ENCODE data around the gene NDUFAF7. TPM values are rescaled to one million over a fixed set of nuclear protein-coding genes. Genes with fewer than 3 reads are reported as not detected.
"Not testable (repeated sequence)": the region's sequence is repeated elsewhere in the genome, so short reads cannot be mapped to it uniquely, and the experiment has no call there.

The NDUFAF7 gene
- total and polyA plus RNA-seq, 10 donors = 11.4 to 27.2 (median 20.2) TPM

- H3K4me1 ChIP-seq = peaks cover 0 to 4% (median 0%) of the 10 kb centered on the region in 6 donors
- H3K27ac ChIP-seq = no peak overlapping the region
- 92 to 97% (median 94%) methylated on average over 5 of the region's 5 CpGs for WGBS, 5 donors
- H3K36me3 ChIP-seq = peaks cover 13 to 100% (median 83%) of the 10 kb centered on the region in 6 donors
- H3K9me3 ChIP-seq = peaks cover 0 to 54% (median 39%) of the 10 kb centered on the region in 8 donors
- H3K4me3 ChIP-seq = no peak overlapping the region
- intact Hi-C loops (cut with DNase I; ENCODE audit: low total_unique reads) = no loop called here
- TF ChIP-seq POLR2A (IDR thresholded peaks at IDR 0.05) = no peak
- TF ChIP-seq CTCF (IDR thresholded peaks at IDR 0.05 in 8 of 11, conservative IDR thresholded peaks at IDR 0.05 in 3 of 11) = no peak
- no peak for TF ChIP-seq POLR2AphosphoS5 (IDR thresholded peaks at IDR 0.05)
- H3K27me3 ChIP-seq (replicated peaks in 1 of 7) = no peaks in the 10 kb centered on the region
- no peak for DNase-seq
Observed at GRCh38 chr2:37205689-37206341, 25.6 kb upstream of the NDUFAF7 start.

GRCh38 chr2:37206760-37207159 is 24.7 kb upstream of the NDUFAF7 start:
- H3K4me3 ChIP-seq; DNase-seq; H3K27me3 ChIP-seq (replicated peaks in 1 of 7); H3K4me1 ChIP-seq; H3K27ac ChIP-seq; intact Hi-C loops (cut with DNase I; ENCODE audit: low total_unique reads): not testable (repeated sequence)
- WGBS, 5 donors = 94 to 98% (median 95%) methylated on average over 2 of the region's 2 CpGs
- peaks cover 13 to 100% (median 88%) of the 10 kb centered on the region in 6 donors for H3K36me3 ChIP-seq
- peaks cover 0 to 54% (median 39%) of the 10 kb centered on the region in 8 donors for H3K9me3 ChIP-seq

- DNase-seq = no peak
- Histone ChIP-seq H3K9me3 (peaks cover 0 to 42% (median 31%) of the 10 kb centered on the region in 8 donors), H3K27me3 (replicated peaks in 1 of 7) (no peaks in the 10 kb centered on the region), H3K4me3 (no peak overlapping the region), H3K36me3 (peaks cover 5 to 100% (median 92%) of the 10 kb centered on the region in 6 donors), H3K4me1 (peaks cover 0 to 11% (median 5%) of the 10 kb centered on the region in 6 donors), H3K27ac (no peak overlapping the region)
- intact Hi-C loops (cut with DNase I; ENCODE audit: low total_unique reads) = no loop called here
- TF ChIP-seq CTCF (IDR thresholded peaks at IDR 0.05 in 8 of 11, conservative IDR thresholded peaks at IDR 0.05 in 3 of 11) (no peak), POLR2AphosphoS5 (IDR thresholded peaks at IDR 0.05) (no peak), POLR2A (IDR thresholded peaks at IDR 0.05) (no peak)
Observed at GRCh38 chr2:37211212-37211611, 20.2 kb upstream of the NDUFAF7 start.

DNA sequence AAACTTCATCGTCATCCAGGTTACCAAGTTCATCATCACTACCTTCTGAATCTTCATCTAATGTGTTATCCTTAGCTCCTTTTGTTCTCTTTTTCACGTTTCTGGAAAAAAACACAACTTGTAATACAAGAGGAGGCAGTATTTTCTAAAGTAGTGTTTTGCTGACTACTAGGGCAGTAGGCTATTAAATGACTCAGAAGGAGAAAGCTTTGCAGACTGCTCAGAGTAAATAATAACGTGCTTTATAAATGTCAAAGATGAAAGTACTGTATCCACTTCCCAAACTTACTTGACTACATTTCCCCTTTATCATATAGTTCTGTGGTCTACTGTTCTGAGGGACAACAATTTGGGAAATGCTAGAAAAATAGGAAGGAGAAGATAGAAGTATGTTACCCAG is 19.5 kb upstream of the NDUFAF7 start:
- Histone ChIP-seq H3K27ac (no peak overlapping the region), H3K27me3 (replicated peaks in 1 of 7) (no peaks in the 10 kb centered on the region), H3K36me3 (peaks cover 0 to 100% (median 91%) of the 10 kb centered on the region in 6 donors), H3K4me1 (peaks cover 0 to 11% (median 5%) of the 10 kb centered on the region in 6 donors), H3K9me3 (peaks cover 0 to 35% (median 26%) of the 10 kb centered on the region in 8 donors), H3K4me3 (no peak overlapping the region)
- intact Hi-C loops (cut with DNase I; ENCODE audit: low total_unique reads) = no loop called here
- no peak for DNase-seq
- 85 to 96% (median 86%) methylated on average over 3 of the region's 3 CpGs for WGBS, 5 donors
- TF ChIP-seq POLR2AphosphoS5 (IDR thresholded peaks at IDR 0.05) (no peak), POLR2A (IDR thresholded peaks at IDR 0.05) (no peak), CTCF (IDR thresholded peaks at IDR 0.05 in 8 of 11, conservative IDR thresholded peaks at IDR 0.05 in 3 of 11) (no peak)

Data from spleen (tissue), 11 donors.